ENCODE results near the gene IFNA17. TPM values are rescaled to one million over a fixed set of nuclear protein-coding genes. Genes with fewer than 3 reads are reported as not detected.
"Not testable (repeated sequence)": the region's sequence is repeated elsewhere in the genome, so short reads cannot be mapped to it uniquely, and the experiment has no call there.

IFNA17 gene
- total RNA-seq, 1 donor from 2014 or later: not detected

DNA sequence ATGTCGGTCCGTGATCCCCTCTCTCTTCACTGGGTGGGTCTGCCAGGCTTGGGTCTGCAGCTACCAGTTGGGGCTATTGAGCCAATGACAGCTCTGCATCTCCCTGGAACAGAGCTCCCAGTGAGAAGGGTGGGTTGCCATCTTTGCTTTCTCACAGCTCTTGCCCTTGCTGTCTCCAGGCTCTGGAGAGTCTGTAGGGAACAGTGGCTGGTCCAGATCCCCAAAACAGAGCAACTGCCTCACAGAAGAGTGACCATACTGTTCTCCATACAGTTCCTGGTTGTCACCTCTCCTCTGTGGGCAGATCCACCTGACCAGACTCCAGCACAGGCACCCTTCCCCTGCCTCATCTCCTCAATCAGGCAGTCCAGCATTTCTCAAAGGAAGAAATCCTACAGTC lies 5.2 kb upstream of the IFNA17 start:
- Mint-ChIP-seq H3K27me3 (peaks cover 3% of the 10 kb centered on the region), H3K9me3 (no peaks in the 10 kb centered on the region), H3K4me3 (no peak overlapping the region), H3K4me1 (peaks cover 6% of the 10 kb centered on the region), H3K27ac (no peak overlapping the region), H3K36me3 (ENCODE audit: low read depth) (no peaks in the 10 kb centered on the region)
- DNase-seq (no peak), ATAC-seq (ENCODE audit: low read depth) (no peak)
- TF ChIP-seq, protein P1, sequence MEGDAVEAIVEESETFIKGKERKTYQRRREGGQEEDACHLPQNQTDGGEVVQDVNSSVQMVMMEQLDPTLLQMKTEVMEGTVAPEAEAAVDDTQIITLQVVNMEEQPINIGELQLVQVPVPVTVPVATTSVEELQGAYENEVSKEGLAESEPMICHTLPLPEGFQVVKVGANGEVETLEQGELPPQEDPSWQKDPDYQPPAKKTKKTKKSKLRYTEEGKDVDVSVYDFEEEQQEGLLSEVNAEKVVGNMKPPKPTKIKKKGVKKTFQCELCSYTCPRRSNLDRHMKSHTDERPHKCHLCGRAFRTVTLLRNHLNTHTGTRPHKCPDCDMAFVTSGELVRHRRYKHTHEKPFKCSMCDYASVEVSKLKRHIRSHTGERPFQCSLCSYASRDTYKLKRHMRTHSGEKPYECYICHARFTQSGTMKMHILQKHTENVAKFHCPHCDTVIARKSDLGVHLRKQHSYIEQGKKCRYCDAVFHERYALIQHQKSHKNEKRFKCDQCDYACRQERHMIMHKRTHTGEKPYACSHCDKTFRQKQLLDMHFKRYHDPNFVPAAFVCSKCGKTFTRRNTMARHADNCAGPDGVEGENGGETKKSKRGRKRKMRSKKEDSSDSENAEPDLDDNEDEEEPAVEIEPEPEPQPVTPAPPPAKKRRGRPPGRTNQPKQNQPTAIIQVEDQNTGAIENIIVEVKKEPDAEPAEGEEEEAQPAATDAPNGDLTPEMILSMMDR (IDR thresholded peaks at IDR 0.05): no peak
- ChIA-PET CTCF (no interaction called here), POLR2A (no interaction called here)
- intact Hi-C loops (cut with micrococcal nuclease): loop anchor here (10.0 kb wide), 1 partner anchor 472 kb away; no protein-coding TSS in a partner anchor

DNA sequence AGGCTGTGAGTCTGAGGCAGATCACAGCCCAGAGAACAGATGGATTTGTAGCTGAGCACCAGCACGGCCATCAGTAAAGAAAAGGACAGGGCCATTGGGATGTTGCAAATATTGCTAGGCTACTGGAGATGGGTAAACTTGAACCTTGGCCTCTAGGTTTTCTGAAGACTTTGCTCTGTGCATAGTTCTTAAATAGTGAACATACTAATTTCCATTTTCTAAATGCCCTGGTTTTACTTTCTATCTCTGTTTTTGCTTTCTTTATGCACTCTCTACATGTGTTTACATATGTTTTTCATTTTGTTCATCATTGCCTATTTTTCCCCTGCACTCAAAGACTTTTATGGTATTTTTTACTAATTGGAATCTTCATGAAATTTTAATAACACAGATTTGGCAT lies 10.8 kb downstream of the IFNA17 start, which contains the start of gene IFNA16:
Gene IFNA16, minus strand, starts transcription at position 101 of the 400 bp plus-strand sequence. Its CDS starts 6 bp downstream, at position 95.
- H3K4me3 Mint-ChIP-seq; H3K27ac Mint-ChIP-seq; POLR2A ChIA-PET; DNase-seq; ATAC-seq (ENCODE audit: low read depth); intact Hi-C loops (cut with micrococcal nuclease); H3K36me3 Mint-ChIP-seq (ENCODE audit: low read depth); CTCF ChIA-PET; H3K9me3 Mint-ChIP-seq: not testable (repeated sequence)
- Mint-ChIP-seq H3K4me1 (peaks cover 13% of the 10 kb centered on the region), H3K27me3 (peaks cover 27% of the 10 kb centered on the region)

DNA sequence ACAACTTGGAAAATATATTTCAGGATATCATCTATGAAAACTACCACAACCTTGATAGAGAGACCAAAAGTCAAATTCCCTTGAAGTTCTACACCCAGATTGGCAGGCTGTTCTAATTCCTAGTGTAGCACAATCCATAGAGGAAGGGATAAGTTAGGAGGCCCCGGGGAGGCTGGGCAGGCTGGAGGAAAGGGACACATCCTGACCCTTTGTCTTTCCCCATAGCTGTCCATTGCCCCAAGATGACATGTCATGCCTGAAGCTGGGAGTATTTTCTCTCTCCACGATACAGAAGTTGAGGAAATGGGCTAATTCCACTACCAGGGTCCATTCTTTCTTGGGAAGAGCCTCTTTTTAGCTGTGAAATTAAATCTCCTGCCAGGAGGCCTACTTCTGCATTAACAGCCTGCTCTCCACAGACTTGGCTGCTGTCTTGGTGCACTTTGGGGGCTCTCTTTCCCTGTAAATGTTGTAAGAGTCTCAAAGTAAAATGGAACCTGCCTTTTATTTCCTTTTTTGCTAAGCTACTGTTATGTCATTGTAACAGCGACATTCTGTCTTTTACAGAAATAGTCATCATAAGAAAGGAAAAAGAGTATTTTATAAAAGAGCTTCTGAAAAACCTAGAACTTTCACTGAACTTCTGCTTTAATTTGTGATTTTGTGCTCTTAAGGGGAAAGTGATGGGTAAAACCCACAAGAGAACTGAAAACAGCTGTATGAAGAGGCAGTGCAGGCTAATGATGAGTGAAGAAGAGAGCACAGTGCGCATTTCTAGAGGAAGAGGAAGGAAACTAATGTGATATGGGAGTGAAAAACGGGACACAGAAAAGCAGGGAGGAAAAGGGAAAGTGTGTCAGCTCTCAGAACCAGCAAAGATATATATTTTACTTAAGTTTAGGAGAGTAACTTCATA lies 14.4 kb downstream of the IFNA17 start:
- Mint-ChIP-seq H3K27ac (peak overlapping the region; percentile 47), H3K4me1 (peaks cover 13% of the 10 kb centered on the region)
- POLR2A ChIA-PET: interaction anchor here (1.1 kb wide), 1 partner anchor 588 kb away, joined by 3 read pairs; the partner anchor contains the start of gene MTAP
- DNase-seq; H3K4me3 Mint-ChIP-seq; H3K36me3 Mint-ChIP-seq (ENCODE audit: low read depth); H3K9me3 Mint-ChIP-seq; H3K27me3 Mint-ChIP-seq: not testable (repeated sequence)
- peak; percentile 74 for ATAC-seq (ENCODE audit: low read depth)
- CTCF ChIA-PET: interaction anchor here (1.1 to 1.4 kb wide), 4 partner anchors 11 to 29 kb away, joined by 3 to 6 read pairs (median 4); no protein-coding TSS in a partner anchor
- intact Hi-C loops (cut with micrococcal nuclease): loop anchor here (1.0 to 2.0 kb wide), 2 partner anchors 105 to 576 kb away; no protein-coding TSS in a partner anchor

DNA sequence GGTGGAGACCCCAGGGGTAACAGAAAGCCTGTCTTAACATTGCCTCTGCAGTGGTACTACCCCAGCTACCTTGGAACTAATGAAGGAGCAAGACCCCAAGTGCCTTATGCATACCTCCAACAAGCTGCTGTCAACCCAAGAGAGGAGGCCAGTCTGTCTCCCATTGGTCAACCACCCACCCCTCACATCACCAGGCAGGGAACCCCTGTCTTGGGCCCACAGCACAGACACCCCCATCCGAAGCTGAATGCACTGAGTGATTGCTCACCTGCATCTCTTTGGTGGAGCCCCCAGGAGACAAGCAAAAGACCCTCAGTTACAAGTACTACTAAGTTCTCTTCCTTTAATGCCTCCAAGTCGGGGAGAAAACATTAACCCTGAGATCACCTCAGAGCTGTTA lies 15.9 kb downstream of the IFNA17 start:
- ATAC-seq (ENCODE audit: low read depth); H3K4me3 Mint-ChIP-seq; H3K27me3 Mint-ChIP-seq; CTCF ChIA-PET; H3K27ac Mint-ChIP-seq; POLR2A ChIA-PET; H3K36me3 Mint-ChIP-seq (ENCODE audit: low read depth); DNase-seq; H3K9me3 Mint-ChIP-seq: not testable (repeated sequence)
- peaks cover 13% of the 10 kb centered on the region for H3K4me1 Mint-ChIP-seq
- intact Hi-C loops (cut with micrococcal nuclease): loop anchor here (2.0 kb wide), 1 partner anchor 107 kb away; no protein-coding TSS in a partner anchor

DNA sequence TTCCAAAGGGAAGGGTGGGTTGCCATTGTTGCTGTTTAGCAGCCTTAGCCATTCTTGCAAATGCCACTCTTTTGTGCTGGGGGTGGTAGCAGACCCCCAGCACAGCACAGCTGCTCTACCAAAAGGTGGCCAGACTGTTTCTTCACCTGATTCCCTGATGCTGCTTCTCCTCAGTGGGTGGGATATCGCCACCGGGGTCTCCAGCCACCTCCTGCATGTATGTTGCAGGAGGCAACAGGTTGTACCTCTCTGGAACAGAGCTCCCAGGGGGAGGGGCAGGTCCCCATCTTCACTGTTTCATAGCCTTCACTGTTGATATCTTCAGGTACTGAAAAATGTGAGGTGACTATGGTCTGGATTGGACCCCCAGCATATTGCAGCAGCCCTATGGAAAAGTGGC lies 17.2 kb downstream of the IFNA17 start:
- ATAC-seq (ENCODE audit: low read depth); H3K36me3 Mint-ChIP-seq (ENCODE audit: low read depth); POLR2A ChIA-PET; DNase-seq; H3K27me3 Mint-ChIP-seq; H3K4me3 Mint-ChIP-seq; H3K27ac Mint-ChIP-seq; H3K9me3 Mint-ChIP-seq; intact Hi-C loops (cut with micrococcal nuclease): not testable (repeated sequence)
- CTCF ChIA-PET: interaction anchor here (0.6 kb wide), 1 partner anchor 26 kb away, joined by 3 read pairs; no protein-coding TSS in a partner anchor
- H3K4me1 Mint-ChIP-seq: peaks cover 13% of the 10 kb centered on the region

DNA sequence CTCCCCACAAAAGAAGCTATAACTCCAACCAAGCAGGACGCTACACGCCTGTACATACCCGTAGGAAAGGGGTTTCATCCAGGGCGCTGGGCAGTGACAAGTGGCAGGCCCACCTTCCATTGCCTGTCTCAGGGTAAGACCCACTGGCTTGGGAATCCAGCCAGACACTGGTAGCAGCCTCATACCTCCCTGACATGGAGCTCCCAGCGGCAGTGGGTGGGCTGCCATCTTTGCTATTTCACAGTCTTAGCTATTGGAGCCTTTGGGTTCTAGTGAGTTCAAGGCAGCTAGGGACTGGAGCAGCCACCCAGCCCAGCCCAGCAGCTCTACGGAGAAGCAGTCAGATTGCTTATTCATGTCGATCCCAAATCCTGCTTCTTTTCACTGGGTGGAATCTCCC lies 17.7 kb downstream of the IFNA17 start:
- CTCF ChIA-PET: no interaction called here
- no peak overlapping the region for H3K27ac Mint-ChIP-seq

DNA sequence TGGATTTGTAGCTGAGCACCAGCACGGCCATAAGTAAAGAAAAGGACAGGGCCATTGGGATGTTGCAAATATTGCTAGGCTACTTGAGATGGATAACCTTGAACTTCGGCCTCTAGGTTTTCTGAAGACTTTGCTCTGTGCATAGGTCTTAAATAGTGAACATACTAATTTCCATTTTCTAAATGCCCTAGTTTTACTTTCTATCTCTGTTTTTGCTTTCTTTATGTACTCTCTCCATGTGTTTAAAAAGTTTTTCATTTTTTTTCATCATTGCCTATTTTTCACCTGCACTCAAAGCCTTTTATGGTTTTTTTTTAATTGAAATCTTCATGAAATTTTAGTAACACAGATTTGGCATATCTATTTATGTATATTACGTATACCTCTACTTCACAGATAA lies 21.0 kb downstream of the IFNA17 start, which contains the start of gene IFNA10:
Gene IFNA10, minus strand, starts transcription at position 101 of the 400 bp plus-strand sequence. Its CDS starts 46 bp downstream, at position 55.
- H3K4me1 Mint-ChIP-seq; H3K9me3 Mint-ChIP-seq; H3K36me3 Mint-ChIP-seq (ENCODE audit: low read depth); POLR2A ChIA-PET; H3K4me3 Mint-ChIP-seq; DNase-seq; ATAC-seq (ENCODE audit: low read depth); H3K27me3 Mint-ChIP-seq; CTCF ChIA-PET; intact Hi-C loops (cut with micrococcal nuclease); H3K27ac Mint-ChIP-seq: not testable (repeated sequence)

More for the DNA sequence above, 17.7 kb downstream of the IFNA17 start:
- H3K36me3 Mint-ChIP-seq (ENCODE audit: low read depth): no peaks in the 10 kb centered on the region
- DNase-seq: no peak
- peaks cover 13% of the 10 kb centered on the region for H3K4me1 Mint-ChIP-seq
- TF ChIP-seq, protein P1 (IDR thresholded peaks at IDR 0.05): no peak
- intact Hi-C loops (cut with micrococcal nuclease): no loop called here
- H3K9me3 Mint-ChIP-seq: no peaks in the 10 kb centered on the region
- no peak for ATAC-seq (ENCODE audit: low read depth)
- POLR2A ChIA-PET: no interaction called here
- H3K27me3 Mint-ChIP-seq: peaks cover 5% of the 10 kb centered on the region
- no peak overlapping the region for H3K4me3 Mint-ChIP-seq

Measured in activated B cell treated with CpG ODN at 0.5 μM for 24 hours (primary cell).